GM18868 (cell line): ENCODE measurements around the gene VIPR1.
"Not testable (repeated sequence)": the region's sequence is repeated elsewhere in the genome, so short reads cannot be mapped to it uniquely, and the experiment has no call there.

Experiments
- ATAC-seq: cut with Tn5 transposase; IDR thresholded peaks from one replicate; pipeline ENCODE4 v1.9.1; 2021; ENCODE audit warnings: mild to moderate bottlenecking, moderate library complexity; ENCODE audit not compliant: unreplicated experiment

The VIPR1 gene

GRCh38 chr3:42531470-42531869 is 29.0 kb downstream of the VIPR1 start:
- no peak for ATAC-seq

- ATAC-seq: no peak
Observed at GRCh38 chr3:42532229-42532628, 29.8 kb downstream of the VIPR1 start.

- ATAC-seq: no peak
Observed at GRCh38 chr3:42533161-42533897, 30.9 kb downstream of the VIPR1 start.

- ATAC-seq: no peak
Observed at GRCh38 chr3:42535981-42536784, 33.7 kb downstream of the VIPR1 start.

GRCh38 chr3:42537350-42537749 is 34.9 kb downstream of the VIPR1 start:
- no peak for ATAC-seq

GRCh38 chr3:42539871-42540714 is 37.6 kb downstream of the VIPR1 start:
- ATAC-seq: peak; percentile 54

GRCh38 chr3:42541079-42541478 is 38.6 kb downstream of the VIPR1 start:
- ATAC-seq: no peak

GRCh38 chr3:42544492-42545283 is 42.2 kb downstream of the VIPR1 start:
- no peak for ATAC-seq

GRCh38 chr3:42545284-42545900 is 42.9 kb downstream of the VIPR1 start:
- ATAC-seq: no peak

GRCh38 chr3:42546691-42547213 is 44.3 kb downstream of the VIPR1 start:
- ATAC-seq: no peak

GRCh38 chr3:42547401-42547945 is 45.0 kb downstream of the VIPR1 start:
- ATAC-seq: peak; percentile 74

- no peak for ATAC-seq
Observed at GRCh38 chr3:42549131-42549530, 46.7 kb downstream of the VIPR1 start.

GRCh38 chr3:42550250-42550649 is 47.8 kb downstream of the VIPR1 start:
- ATAC-seq: no peak

- no peak for ATAC-seq
Observed at GRCh38 chr3:42552830-42553229, 50.4 kb downstream of the VIPR1 start.

- no peak for ATAC-seq
Observed at GRCh38 chr3:42556089-42556632, 53.7 kb downstream of the VIPR1 start.

- not testable (repeated sequence) for ATAC-seq
Observed at GRCh38 chr3:42556817-42557216, 54.4 kb downstream of the VIPR1 start.

GRCh38 chr3:42557854-42558253 is 55.4 kb downstream of the VIPR1 start:
- ATAC-seq: no peak

GRCh38 chr3:42562047-42562907 is 59.8 kb downstream of the VIPR1 start:
- no peak for ATAC-seq
